ENCODE measurements around the gene NAALADL2.

GRCh38 chr3:175386630-175387029 is 527.5 kb downstream of the NAALADL2 start:
- TF ChIP-seq POLR2A (IDR thresholded peaks at IDR 0.05) = no peak
- TF ChIP-seq CTCF (IDR thresholded peaks at IDR 0.05) = no peak
